ENCODE data around the gene THPO.

Gene THPO

DNA sequence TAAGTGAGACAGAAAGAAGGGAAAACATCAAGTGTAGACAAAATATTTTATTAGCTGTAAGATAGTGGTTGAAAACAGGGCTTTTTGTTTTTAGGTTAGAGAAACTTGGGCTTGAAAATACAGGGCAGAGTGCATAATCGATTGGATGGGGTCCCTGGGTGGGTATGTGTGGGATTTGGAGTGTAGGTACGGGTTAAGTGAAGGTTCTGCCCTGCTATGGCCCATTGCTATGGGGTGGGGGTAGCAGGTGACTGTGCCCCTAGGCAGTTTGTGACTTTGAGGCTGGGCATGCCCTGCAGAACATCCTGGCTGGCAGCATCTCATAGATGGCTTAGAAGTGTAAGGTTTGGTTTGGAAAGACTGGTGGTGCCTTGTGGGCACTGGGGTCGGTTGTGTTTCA lies 44.3 kb downstream of the THPO start:
- no peak for DNase-seq (ENCODE audit: low read depth in 2 of 2)

DNA sequence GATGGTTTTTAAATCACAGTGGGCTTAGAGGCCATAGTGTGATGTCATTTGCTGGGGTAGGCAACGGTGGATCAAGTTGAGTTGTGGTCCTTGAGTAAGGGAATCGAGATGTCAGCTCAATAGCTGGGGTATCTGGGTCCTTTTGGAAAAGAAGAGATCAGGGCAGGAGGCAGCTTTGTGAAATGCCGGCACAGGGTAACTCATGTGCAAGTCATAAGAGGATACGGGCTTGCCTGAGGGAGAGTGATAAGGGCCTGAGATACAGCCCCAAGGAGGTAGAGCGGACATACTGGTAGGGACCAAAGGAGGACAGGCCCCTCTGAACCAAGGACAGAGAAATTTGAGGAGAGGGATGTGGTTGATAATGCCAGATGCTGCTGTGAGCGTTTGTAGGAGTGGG lies 44.8 kb downstream of the THPO start:
- no peak for DNase-seq (ENCODE audit: low read depth in 2 of 2)

DNA sequence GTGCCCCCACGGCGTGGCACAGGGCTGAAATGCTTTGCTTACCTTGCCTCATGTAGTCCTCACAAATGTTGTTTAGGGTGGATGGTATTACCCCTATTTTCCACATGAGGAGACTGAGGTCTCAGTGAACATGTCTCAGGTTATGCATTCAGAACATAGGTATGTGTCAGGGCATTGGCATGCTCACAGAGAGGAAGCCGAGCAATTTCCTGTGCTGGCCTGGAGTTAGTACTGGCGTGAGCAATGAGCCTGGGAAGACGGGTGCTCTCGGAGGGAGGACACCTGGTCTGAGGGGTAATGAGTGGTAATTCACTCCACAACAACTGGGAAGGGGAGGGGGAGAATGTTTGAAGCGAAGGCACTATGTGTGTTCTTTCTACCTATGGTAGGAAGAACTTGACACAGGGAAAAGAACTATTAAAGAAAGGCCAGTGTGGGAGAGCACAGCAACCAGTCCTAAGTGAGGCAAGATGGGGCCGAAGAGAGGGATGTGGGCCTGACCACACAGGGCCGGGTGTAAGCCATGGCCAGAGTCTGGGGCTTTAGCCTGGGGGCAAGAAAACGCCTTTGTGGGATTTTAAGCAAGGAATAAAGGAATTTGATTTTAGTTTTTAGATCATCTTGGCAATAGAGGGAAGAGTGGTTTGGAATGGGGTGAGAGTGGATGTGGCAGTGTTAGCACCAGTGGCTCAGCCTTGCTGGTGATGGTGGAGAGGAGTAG lies 45.5 kb downstream of the THPO start:
- no peak for DNase-seq (ENCODE audit: low read depth in 2 of 2)

DNA sequence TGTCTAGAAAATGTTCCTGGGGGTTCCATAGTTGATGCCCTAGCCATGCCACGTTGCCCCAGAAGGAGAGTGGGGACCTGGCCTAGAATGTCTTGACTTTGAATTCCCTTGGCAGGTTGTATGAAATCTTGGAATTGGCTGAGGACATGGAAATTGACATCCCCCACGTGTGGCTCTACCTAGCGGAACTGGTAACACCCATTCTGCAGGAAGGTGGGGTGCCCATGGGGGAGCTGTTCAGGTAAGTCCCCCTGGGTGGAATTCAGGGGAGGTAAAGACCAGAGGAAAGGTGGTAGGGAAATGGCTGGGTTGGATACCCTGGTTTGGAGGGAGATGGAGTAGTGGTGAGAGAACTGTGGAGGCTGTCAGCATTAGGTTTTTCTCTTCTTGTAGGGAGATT lies 49.5 kb downstream of the THPO start:
- no peak for DNase-seq (ENCODE audit: low read depth in 2 of 2)

DNA sequence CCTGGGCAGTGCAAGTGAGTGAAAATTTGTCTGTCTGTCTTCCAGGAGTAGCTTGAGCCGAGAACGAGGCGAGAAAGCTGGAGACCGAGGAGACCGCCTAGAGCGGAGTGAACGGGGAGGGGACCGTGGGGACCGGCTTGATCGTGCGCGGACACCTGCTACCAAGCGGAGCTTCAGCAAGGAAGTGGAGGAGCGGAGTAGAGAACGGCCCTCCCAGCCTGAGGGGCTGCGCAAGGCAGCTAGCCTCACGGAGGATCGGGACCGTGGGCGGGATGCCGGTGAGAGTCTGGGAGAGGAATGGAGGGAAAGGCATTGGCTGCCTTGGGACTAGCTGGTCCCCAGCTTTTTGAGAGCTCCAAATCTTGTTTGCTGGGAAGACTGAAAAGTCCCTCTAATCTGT lies 50.8 kb downstream of the THPO start:
- no peak for DNase-seq (ENCODE audit: low read depth in 2 of 2)

DNA sequence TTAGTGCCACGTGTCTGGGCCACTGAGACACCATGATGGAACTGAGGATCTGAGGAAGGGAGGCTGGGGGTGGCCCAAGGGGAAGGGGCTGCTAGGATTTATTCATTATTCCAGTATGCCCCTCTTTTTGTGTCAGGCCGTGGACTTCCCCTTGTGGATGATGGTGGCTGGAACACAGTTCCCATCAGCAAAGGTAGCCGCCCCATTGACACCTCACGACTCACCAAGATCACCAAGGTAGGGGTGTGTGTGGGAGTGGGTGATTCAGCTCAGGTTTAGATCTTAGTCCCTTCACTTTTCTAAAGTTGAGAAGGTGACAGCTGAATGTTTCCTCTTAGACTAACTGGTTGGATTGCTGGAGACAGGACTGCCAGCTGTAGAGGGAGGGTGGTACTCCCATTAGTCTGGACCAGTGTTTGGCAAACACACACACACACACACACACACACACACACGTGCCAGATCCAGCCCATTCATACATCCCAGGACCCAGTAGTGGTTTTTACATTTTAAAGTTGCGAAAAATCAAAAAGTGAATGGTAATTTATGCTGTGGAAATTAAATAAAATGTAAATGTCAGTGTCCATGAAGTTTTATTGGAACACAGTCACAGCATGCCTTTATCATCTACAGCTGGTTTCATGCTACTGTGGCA lies 52.2 kb downstream of the THPO start:
- peak; percentile 31 to 39 for DNase-seq (ENCODE audit: low read depth in 2 of 2)

DNA sequence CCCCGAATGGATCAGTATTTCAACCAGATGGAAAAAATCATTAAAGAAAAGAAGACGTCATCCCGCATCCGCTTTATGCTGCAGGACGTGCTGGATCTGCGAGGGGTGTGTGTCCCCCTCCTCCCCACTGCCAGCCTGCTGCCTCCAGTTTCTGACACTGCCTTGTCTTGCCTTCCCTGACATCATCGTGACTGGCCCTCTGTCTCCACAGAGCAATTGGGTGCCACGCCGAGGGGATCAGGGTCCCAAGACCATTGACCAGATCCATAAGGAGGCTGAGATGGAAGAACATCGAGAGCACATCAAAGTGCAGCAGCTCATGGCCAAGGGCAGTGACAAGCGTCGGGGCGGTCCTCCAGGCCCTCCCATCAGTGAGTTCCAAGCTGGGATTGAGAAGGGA lies 52.7 kb downstream of the THPO start:
- DNase-seq (ENCODE audit: low read depth in 2 of 2): no peak

DNA sequence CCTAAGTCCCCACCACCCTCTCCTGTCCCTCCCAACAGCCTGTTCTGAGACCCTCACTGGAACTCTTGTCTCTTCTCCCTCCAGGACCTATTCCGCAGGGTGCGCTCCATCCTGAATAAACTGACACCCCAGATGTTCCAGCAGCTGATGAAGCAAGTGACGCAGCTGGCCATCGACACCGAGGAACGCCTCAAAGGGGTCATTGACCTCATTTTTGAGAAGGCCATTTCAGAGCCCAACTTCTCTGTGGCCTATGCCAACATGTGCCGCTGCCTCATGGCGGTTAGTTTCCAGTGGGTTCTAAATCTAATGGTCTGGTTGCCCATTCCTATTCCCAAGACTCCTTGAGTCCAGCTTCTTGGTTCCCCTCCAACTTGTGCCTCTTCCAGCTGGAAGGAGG lies 54.3 kb downstream of the THPO start:
- DNase-seq (ENCODE audit: low read depth in 2 of 2): no peak

DNA sequence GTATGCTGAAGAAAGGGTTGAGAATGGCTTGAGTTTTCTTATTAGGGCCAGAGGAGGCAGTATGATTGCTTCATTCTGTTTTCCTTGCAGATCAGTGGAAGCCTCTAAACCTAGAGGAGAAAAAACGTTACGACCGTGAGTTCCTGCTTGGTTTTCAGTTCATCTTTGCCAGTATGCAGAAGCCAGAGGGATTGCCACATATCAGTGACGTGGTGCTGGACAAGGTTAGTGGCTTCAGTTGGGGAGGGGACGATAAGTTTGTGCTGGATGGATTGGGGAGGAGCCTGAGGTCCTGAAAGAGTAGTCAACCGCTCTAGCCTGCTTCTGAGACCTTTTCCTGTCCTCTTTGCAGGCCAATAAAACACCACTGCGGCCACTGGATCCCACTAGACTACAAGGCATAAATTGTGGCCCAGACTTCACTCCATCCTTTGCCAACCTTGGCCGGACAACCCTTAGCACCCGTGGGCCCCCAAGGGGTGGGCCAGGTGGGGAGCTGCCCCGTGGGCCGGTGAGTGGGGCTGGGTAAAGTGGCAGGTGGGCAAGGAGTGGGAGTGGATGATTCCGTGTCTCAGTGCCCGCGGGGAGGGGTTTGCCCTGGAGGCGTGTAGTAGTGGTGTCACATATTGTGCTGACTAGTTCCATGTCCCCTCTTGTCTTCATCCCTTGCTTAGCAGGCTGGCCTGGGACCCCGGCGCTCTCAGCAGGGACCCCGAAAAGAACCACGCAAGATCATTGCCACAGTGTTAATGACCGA lies 55.1 kb downstream of the THPO start:
- DNase-seq (ENCODE audit: low read depth in 2 of 2): no peak

Data from stimulated activated CD4-positive, alpha-beta T cell treated with anti-CD3 and anti-CD28 coated beads, Interleukin-1b, Interleukin-23, amount 100 ng/mL, for 4 hours (primary cell).